Measurements from ENCODE around the gene MSL2.
"Not testable (repeated sequence)": the region's sequence is repeated elsewhere in the genome, so short reads cannot be mapped to it uniquely, and the experiment has no call there.

The MSL2 gene

DNA sequence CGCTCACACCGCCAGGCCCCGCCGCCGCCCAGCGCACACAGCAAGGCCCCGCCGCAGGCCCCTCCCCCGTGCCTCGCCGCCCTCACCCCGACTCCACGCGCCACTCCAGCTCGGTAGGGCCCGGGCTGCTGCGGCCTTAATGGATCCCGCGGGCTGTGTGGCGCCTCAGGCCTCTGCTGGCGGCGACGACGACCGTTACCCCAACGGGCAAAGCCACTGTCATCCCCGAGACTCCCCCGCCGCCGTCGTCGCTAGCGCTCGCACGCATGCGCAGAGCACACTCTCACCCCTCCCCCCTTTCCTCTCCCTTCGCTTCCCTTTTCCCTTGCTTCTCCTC is at the start of gene MSL2:
MSL2 (minus strand) TSS at position 272 of the 337 bp plus-strand sequence. CDS start 1,222 bp downstream, outside the sequence.
- peak; percentile 54 for DNase-seq (ENCODE audit: low spot score)

DNA sequence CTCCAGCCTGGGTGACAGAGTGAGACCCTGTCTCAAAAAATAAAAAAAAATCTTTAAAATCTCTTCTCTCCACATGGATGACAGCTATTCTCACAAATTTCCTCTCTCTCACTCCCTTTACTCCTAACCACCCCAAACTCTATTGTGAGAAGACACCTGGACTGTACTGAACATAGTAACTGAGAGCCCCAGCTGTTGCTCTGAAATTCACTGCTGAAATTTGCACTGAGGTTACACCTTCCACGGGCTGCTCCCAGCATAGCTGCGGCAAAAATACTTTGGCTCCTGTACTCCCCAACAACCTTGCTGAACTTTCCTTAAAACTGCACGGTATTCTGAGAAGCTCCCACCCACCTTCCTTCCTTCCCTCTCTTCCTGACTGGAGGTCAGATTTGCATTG is 49.6 kb upstream of the MSL2 start:
- no peak for DNase-seq (ENCODE audit: low spot score)

DNA sequence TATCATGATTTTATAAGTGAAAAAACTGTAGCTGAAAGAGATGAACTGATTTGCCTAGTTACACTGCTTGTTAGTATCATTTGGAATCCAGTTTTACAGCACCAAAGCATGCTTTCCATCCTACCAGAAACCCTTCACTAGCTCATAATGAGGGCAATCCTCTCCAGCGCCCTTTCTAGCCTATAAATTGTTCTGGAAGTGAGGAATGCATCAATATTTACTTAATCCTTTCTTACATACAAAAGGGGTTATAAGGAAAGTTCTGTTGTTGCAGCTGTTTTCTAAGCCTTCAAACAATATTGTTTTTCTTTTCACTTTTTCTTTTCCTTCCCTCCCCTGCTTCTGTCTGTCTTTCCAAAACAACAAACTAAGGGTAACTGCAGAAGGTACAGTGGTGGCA is 43.0 kb upstream of the MSL2 start:
- no peak for DNase-seq (ENCODE audit: low spot score)

GRCh38 chr3:136237961-136238649 is 42.0 kb upstream of the MSL2 start:
- DNase-seq (ENCODE audit: low spot score), result no peak

DNA sequence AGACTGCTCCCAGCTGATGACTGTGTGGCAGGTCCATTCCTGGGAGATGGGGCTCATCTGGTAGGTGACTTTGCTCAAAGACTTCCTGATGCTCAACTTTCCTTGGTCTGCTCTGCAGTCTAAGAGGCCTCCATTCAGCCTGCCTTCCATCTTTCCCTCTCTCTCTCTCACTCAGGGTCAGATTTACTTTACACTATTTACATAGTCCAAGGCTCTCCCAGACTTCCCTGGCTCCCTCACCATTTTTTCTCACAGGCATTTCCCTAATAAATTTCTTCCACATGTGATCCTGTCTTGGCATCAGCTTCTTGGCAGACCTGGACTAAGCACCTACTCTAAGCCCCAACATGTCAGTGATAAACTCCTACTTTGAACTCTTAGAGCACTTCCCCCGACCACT is 41.0 kb upstream of the MSL2 start:
- DNase-seq (ENCODE audit: low spot score), result no peak

DNA sequence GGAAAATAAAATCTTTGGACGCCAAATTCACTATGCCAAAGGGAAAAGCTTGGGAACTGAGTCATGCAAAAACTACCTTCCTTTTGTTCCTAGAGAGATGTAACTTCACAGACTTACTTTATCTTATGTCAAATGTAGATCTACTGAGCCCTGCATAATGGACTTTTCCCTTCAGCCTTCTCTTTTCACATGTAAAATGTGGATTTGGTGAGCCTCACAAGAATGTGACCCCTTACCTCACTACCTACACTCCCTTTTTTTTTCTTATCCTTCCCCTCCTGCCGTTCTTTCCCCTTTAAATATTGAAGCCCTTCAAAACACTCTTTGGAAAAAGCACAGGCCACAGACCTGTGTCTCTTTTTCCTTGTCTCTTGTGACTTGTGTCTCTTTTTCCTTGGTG is 40.0 kb upstream of the MSL2 start:
- DNase-seq (ENCODE audit: low spot score), result no peak

DNA sequence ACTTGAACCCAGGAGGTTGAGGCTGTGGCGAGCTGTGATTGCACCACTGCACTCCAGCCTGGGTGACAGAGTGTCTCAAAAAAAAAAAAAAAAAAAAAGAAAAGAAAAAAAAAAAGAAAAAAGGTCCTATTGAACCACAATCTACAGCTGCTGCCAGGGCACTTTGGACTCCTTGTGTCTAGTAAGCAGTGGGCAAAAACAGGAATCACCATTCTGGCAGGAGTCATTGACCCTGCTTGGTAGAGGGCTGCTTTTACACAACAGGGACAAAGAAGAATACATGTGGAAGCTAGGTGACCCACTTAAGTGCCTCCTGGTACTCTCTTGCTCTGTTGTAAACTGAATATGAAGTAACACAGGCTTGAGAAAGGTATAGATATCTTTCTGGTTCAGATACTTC is 39.4 kb upstream of the MSL2 start:
- no peak for DNase-seq (ENCODE audit: low spot score)

DNA sequence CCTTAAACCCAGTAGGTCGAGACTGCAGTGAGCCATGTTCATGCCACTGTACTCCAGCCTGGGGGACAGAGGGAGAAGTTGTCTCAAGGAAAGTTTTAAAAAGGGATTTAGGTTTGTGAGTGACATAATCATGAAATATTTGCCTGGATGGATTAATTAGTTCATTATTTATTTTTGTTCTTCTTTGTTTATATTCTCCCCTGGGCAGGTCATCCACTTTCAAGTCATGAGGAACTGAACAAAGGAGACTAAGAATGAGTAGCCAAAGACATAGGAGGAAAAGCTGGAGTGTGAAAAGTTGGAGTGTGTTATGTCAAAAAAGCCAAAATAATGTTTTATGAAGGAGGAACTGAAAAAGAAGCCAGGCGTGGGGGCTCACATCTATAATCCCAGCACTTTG is 36.3 kb upstream of the MSL2 start:
- no peak for DNase-seq (ENCODE audit: low spot score)

GRCh38 chr3:136222746-136223145 is 26.6 kb upstream of the MSL2 start:
- not testable (repeated sequence) for DNase-seq (ENCODE audit: low spot score)

GRCh38 chr3:136211547-136211946 is 15.4 kb upstream of the MSL2 start:
- DNase-seq (ENCODE audit: low spot score), result no peak

- no peak for DNase-seq (ENCODE audit: low spot score)
Measured at GRCh38 chr3:136209921-136210320, 13.8 kb upstream of the MSL2 start.

- no peak for DNase-seq (ENCODE audit: low spot score)
Measured at GRCh38 chr3:136207489-136208115, 11.5 kb upstream of the MSL2 start.

GRCh38 chr3:136199219-136199618 is 3.1 kb upstream of the MSL2 start:
- DNase-seq (ENCODE audit: low spot score), result not testable (repeated sequence)

DNA sequence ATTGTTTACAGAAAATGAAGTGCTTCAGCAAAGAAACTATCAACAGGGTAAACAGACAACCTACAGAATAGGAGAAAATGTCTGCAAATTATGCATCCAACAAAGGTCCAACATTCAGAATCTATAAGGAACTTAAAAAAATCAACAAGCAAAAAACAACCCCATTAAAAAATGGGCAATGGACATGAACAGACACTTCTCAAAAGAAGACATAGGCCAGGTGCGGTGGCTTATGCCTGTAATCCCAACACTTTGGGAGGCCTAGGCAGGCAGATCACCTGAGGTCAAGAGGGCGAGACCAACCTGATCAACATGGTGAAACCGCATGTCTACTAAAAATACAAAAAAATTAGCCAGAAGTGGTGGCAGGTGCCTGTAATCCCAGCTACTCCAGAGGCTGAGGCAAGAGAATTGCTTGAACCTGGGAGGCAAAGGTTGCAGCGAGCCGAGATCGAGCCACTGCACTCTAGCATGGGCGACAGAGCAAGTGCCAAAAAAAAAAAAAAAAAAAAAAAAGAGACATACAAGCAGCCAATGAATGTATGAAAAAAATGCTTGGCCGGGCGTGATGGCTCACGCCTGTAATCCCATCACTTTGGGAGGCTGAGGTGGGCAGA is 2.4 kb upstream of the MSL2 start:
- not testable (repeated sequence) for DNase-seq (ENCODE audit: low spot score)

DNA sequence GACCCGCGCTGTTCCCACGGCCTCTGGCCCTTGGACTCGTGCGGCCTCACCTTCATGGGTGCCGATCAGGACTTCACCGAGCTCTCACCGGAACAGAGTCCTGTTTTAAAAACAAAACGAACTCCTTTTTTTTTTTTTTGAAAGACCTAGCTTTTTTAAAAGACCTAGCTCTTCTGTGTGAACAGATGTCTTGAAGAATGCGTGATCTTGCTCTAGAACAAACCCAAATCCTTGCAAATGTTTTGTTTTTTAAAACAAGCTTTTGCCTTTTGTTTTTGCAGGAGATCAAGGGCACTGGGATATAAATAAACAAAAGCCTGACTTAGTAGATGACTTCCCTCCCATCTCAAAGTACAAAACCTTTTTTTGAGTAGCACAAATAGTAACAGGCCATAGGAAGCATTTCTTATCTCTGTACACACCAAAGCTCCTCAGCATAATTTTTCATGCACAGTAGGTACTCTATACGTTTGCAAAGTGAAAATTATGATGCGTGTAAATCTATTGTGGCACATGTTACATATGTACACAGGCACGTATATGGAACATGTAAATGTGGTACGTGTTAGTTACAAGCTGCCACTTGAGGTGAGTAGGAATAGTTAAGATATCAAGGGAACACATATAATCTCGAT is 1.1 kb upstream of the MSL2 start:
- no peak for DNase-seq (ENCODE audit: low spot score)

DNA sequence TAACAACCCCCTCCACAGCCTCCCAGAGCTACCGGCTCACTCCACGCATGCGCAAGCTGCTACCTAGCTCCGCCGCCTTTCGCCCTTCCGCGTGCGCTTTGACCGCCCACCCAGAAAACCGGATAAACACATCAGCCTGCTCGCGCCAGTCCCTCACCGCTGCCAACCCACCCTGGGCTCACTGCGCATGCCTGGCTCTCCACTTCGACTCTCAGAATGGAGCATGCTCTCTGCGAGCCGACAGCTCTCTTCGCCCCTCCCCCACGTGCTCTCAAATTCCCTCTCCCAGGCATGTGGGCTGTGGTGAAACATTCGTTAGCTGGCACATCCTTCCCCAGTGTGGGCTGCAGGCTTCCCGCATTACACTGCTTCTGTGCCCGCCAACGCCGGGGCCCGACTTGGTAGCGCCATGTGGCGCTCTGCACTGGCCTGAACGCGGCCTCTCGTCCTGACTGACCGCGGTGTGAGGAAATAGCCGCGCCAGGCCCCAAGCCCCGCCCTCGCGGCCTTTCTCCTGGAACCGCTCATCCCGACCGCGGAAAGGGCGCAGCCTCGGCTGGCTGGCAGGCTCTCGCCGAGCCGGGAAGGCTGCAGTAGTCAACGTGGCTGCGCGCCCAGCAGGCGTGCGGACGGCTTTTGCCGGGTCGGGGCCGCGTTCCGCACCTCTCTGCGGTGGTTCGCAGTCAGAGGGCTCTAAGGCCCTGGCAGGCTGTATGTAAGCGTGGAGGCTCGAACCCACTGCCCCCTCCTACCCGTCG is 445 bp upstream of the MSL2 start:
- peak; percentile 99 for DNase-seq (ENCODE audit: low spot score)

DNA sequence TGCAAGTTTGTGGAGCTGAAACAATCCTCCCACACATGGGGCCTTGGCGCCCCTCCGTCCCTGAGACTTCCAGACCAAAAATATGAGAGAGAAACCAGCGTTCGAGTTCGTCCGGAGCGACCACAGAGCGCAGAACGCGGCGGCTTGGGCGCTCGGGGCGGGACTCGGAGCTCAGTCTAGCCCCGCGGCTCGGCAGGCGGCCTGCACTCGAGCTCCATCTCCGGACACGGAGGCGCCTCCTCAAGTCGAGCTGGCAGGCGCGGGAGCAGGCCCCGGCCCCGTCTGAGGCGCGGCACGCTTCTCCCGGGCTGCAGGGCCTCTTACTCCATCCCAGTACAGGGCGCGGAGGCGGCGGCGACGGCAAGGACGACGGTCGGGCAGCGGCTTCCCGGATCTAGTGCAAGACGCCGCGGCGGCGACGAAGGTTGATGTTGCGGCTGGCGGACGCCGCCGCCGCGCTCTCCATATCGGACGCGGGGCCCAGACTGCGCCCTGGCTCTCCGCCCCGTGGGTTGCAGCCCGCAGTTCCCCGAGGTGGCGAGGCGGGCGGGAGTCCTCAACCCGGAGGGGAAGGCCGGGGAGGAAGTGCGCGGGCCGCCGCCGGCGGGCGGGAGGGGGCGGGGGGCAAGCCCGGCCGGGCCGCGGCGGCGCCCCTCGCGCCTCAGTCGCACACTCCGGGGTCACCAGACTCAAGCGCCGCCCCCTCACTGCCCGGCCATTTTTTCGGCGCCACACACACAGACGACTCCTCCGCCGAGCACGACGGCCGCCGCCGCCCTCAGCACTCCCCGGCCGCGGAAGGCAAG is 674 bp downstream of the MSL2 start:
- peak; percentile 26 for DNase-seq (ENCODE audit: low spot score)

DNA sequence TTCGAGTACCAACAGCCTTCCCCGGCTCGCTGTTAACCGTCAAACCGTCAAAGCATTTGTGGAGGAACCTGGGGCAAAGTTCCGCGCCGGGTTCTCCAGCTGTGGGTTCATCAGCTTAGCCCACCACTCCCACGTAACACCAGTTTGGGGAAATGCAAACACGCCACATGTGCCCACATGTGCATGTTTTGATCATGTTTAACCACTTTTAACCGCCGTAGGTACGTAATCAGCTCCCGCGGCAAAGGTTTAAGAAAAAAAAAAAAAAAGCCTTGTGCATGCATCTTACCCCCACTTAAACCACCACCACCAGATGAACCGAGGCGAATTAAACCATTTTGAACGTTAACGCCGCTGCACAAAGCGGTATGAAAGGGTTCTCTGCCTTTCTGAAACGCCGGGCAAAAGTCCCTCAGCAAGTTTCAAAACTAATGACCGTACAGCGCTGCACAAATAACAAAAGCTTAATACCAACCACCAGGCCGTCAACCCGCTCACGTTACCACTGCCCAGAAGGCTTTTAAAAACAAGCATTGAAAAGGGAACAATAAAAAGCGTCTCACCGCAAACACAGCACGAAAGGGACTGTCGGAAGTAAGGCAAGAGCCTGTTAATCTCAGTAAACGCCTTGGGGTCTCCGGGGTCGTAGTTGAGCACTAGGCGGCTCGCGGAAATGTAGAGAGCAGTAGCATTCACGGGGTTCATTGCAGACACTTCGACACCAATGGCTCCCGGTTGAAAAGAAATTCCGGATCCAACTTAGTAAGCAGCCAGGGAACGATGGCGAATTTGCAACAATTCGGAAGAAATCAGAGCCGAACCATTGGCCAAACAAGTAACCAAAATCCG is 1.5 kb downstream of the MSL2 start:
- DNase-seq (ENCODE audit: low spot score), result no peak

- DNase-seq (ENCODE audit: low spot score), result no peak
Measured at GRCh38 chr3:136193278-136194054, 2.7 kb downstream of the MSL2 start.

DNA sequence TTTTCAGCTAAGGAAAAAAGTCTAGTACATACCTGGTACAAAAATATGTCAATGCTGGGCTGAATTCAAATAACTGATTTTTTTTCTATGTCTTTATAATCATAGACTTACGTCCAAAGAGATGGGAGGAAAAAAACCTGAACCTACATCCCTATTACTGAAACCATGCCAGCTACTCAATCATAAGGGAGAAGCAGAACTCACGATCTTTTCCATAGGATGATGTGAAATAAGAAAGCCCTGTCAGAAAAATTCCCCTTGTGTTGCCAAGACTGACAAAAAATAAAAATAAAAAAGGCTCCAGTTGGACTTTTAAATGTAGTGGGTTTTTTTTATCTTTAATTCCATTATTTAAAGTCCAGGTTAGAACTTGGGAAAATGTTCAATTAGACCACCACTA is 3.3 kb downstream of the MSL2 start:
- DNase-seq (ENCODE audit: low spot score), result no peak
